Prostate gland (tissue), 2 donors: ENCODE measurements around the gene ZNF445. TPM values are rescaled to one million over a fixed set of nuclear protein-coding genes. Genes with fewer than 3 reads are reported as not detected.
"Not testable (repeated sequence)": the region's sequence is repeated elsewhere in the genome, so short reads cannot be mapped to it uniquely, and the experiment has no call there.

ENCODE experiments used
- DNase-seq: peaks from one replicate; pipeline ENCODE4 v3.0.0-alpha.2; 2019; ENCODE audit warnings: low spot score
- H3K27ac ChIP-seq, 2 donors: fragments of 200-600 bp; sonication (generic); 2 replicates each; pipeline ENCODE4 v1.5.1; 2017 to 2019
- H3K27me3 ChIP-seq: fragments of 200-600 bp; sonication (generic); replicated peaks from 2 replicates; pipeline ENCODE4 v1.5.1; 2019; ENCODE audit not compliant: insufficient read depth
- H3K36me3 ChIP-seq, 2 donors: fragments of 200-600 bp; sonication (generic); 1 replicate in 1 of 2; 2 replicates in 1 of 2; pipeline versions ENCODE4 v1.5.1 to v1.8.1; 2017 to 2019
- H3K4me1 ChIP-seq: fragments of 200-600 bp; sonication (generic); replicated peaks from 2 replicates; pipeline ENCODE4 v1.5.1; 2019
- H3K4me3 ChIP-seq, 2 donors: fragments of 200-600 bp; sonication (generic); 2 replicates each; pipeline ENCODE4 v1.5.1; 2017 to 2019
- H3K9me3 ChIP-seq: fragments of 200-600 bp; sonication (generic); 2 replicates; pipeline ENCODE4 v1.5.1; 2017
- CTCF ChIP-seq, 4 experiments: fragments of 200-600 bp in 2 of 4; fragments of 450-650 bp in 2 of 4; sonication (generic) in 2 of 4; IDR thresholded peaks; 1 replicate in 3 of 4; 2 replicates in 1 of 4; pipeline ENCODE4 v1.5.1; 2016 to 2019; ENCODE audit warnings: antibody characterized with exemption in 4 of 4, mild to moderate bottlenecking in 2 of 4, moderate library complexity in 2 of 4
- POLR2A ChIP-seq: fragments of 450-650 bp; IDR thresholded peaks from one replicate; pipeline ENCODE4 v1.6.1; 2016; ENCODE audit warnings: antibody characterized with exemption, mild to moderate bottlenecking
- POLR2AphosphoS5 ChIP-seq: sonication (generic); formaldehyde crosslinking; IDR thresholded peaks from one replicate; pipeline ENCODE4 v1.6.1; 2017; ENCODE audit warnings: antibody characterized with exemption
- WGBS: methylation state at CpG from one replicate; pipeline ENCODE4 v1.1.5; 2018; 5-methylcytosine and 5-hydroxymethylcytosine counted together
- intact Hi-C: fragments of 100-400 bp; cut with DNase I; formaldehyde crosslinking; loops from one replicate; pipeline ENCODE4 v1.14.2; 2022
- total RNA-seq, 2 donors: library from RNA; depleted of rRNA; stranded (reverse); fragments of >200 nt; gene quantifications; one replicate each; pipeline ENCODE4 v1.1.0, GENCODE V29; 2016

Gene ZNF445
- total RNA-seq, 2 donors from 2014 or later, result 10.8 to 17.9 TPM

- no peaks in the 10 kb centered on the region for H3K4me1 ChIP-seq
- no peaks in the 10 kb centered on the region for H3K27me3 ChIP-seq
- TF ChIP-seq POLR2A (no peak), POLR2AphosphoS5 (no peak), CTCF (IDR thresholded peaks at IDR 0.05) (no peak)
- H3K36me3 ChIP-seq, result no peaks in the 10 kb centered on the region
- no peak overlapping the region for H3K4me3 ChIP-seq
- intact Hi-C loops, result no loop called here
- no peak overlapping the region for H3K27ac ChIP-seq
- no peaks in the 10 kb centered on the region for H3K9me3 ChIP-seq
- no peak for DNase-seq
- 85% methylated on average over 11 of the region's 11 CpGs for WGBS
These were observed 66.3 kb downstream of the ZNF445 start for GRCh38 chr3:44411031-44411645.

GRCh38 chr3:44409640-44410410 lies 67.6 kb downstream of the ZNF445 start:
- WGBS, result 65% methylated on average over 4 of the region's 4 CpGs
- intact Hi-C loops, result no loop called here
- DNase-seq, result no peak
- Histone ChIP-seq H3K27ac (no peak overlapping the region), H3K36me3 (no peaks in the 10 kb centered on the region), H3K9me3 (no peaks in the 10 kb centered on the region), H3K4me1 (no peaks in the 10 kb centered on the region), H3K4me3 (no peak overlapping the region), H3K27me3 (no peaks in the 10 kb centered on the region)
- TF ChIP-seq POLR2AphosphoS5, result no peak
- TF ChIP-seq POLR2A, result no peak
- TF ChIP-seq CTCF (IDR thresholded peaks at IDR 0.05), result no peak

- TF ChIP-seq POLR2AphosphoS5, result no peak
- no peak for TF ChIP-seq POLR2A
- TF ChIP-seq CTCF (IDR thresholded peaks at IDR 0.05), result no peak
These were observed 74.9 kb downstream of the ZNF445 start for GRCh38 chr3:44402548-44402947.

GRCh38 chr3:44400771-44401170 lies 76.7 kb downstream of the ZNF445 start:
- Histone ChIP-seq H3K9me3 (no peaks in the 10 kb centered on the region), H3K27ac (no peak overlapping the region), H3K4me1 (no peaks in the 10 kb centered on the region), H3K27me3 (no peaks in the 10 kb centered on the region), H3K4me3 (no peak overlapping the region), H3K36me3 (no peaks in the 10 kb centered on the region)
- intact Hi-C loops, result no loop called here
- TF ChIP-seq POLR2A (no peak), CTCF (IDR thresholded peaks at IDR 0.05) (no peak), POLR2AphosphoS5 (no peak)
- DNase-seq, result no peak
- 76% methylated on average over 2 of the region's 2 CpGs for WGBS

More at GRCh38 chr3:44402548-44402947, 74.9 kb downstream of the ZNF445 start:
- no peak for DNase-seq
- no peaks in the 10 kb centered on the region for H3K4me1 ChIP-seq
- intact Hi-C loops, result no loop called here
- 96% methylated on average over 3 of the region's 3 CpGs for WGBS
- no peaks in the 10 kb centered on the region for H3K36me3 ChIP-seq
- H3K27ac ChIP-seq, result no peak overlapping the region
- no peaks in the 10 kb centered on the region for H3K27me3 ChIP-seq
- H3K4me3 ChIP-seq, result no peak overlapping the region
- H3K9me3 ChIP-seq, result no peaks in the 10 kb centered on the region

- no peak for DNase-seq
- 65% methylated on average over 4 of the region's 4 CpGs for WGBS
- Histone ChIP-seq H3K27me3 (no peaks in the 10 kb centered on the region), H3K4me1 (no peaks in the 10 kb centered on the region), H3K4me3 (no peak overlapping the region), H3K9me3 (no peaks in the 10 kb centered on the region), H3K27ac (no peak overlapping the region), H3K36me3 (no peaks in the 10 kb centered on the region)
- TF ChIP-seq CTCF (IDR thresholded peaks at IDR 0.05) (no peak), POLR2A (no peak), POLR2AphosphoS5 (no peak)
- intact Hi-C loops, result no loop called here
These were observed 78.6 kb downstream of the ZNF445 start for GRCh38 chr3:44398853-44399252.

GRCh38 chr3:44398271-44398670 lies 79.2 kb downstream of the ZNF445 start:
- H3K36me3 ChIP-seq, H3K27ac ChIP-seq, H3K27me3 ChIP-seq, H3K4me3 ChIP-seq, H3K4me1 ChIP-seq, H3K9me3 ChIP-seq, DNase-seq, intact Hi-C loops: not testable (repeated sequence)
- WGBS, result 96% methylated on average over 8 of the region's 8 CpGs
